SK-N-SH (cell line): ENCODE results near the gene MINDY2. TPM values are rescaled to one million over a fixed set of nuclear protein-coding genes. Genes with fewer than 3 reads are reported as not detected.

Source experiments
- CTCF ChIA-PET: fragments of 300-600, 350-600 bp; formaldehyde crosslinking; extraction: SDS; loops from one replicate; lab custom pipeline; 2021; lab: Yijun Ruan, JAX
- POLR2A ChIA-PET: fragments of 350-600 bp; sonication (Branson Sonifier 250); formaldehyde crosslinking; extraction: SDS; loops from one replicate; lab custom pipeline; 2020; ENCODE audit warnings: antibody characterized with exemption, inconsistent platforms; lab: Yijun Ruan, JAX
- DNase-seq: peaks from one replicate; pipeline ENCODE4 v3.0.0; 2012
- H2AFZ ChIP-seq: fragments of 200-600 bp; sonication (generic); 2 replicates; pipeline ENCODE4 v1.8.1; 2016; ENCODE audit warnings: antibody characterized with exemption, mild to moderate bottlenecking, low read depth
- H3F3A ChIP-seq: fragments of 200-600 bp; sonication (generic); replicated peaks from 2 replicates; pipeline ENCODE3; 2016; ENCODE audit warnings: antibody characterized with exemption, mild to moderate bottlenecking; ENCODE audit not compliant: insufficient read depth
- H3K27ac ChIP-seq, 2 experiments: fragments of 200-500 bp in 1 of 2; fragments of 200-600 bp in 1 of 2; sonication (Bioruptor generic) in 1 of 2; sonication (generic), shearing (Covaris generic) in 1 of 2; 2 replicates each; pipeline versions ENCODE4 v1.5.1 to v1.6.1; 2014 to 2016; ENCODE audit warnings: low read depth in 2 of 2, inconsistent platforms in 1 of 2, low read length in 1 of 2, mild to moderate bottlenecking in 1 of 2, mixed read lengths in 1 of 2
- H3K27me3 ChIP-seq: fragments of 200-600 bp; sonication (generic), shearing (Covaris generic); 2 replicates; pipeline ENCODE4 v1.6.1; 2016; ENCODE audit warnings: mixed run types; ENCODE audit not compliant: insufficient read depth
- H3K36me3 ChIP-seq, 2 experiments: fragments of 200-500 bp in 1 of 2; fragments of 200-600 bp in 1 of 2; sonication (Bioruptor generic) in 1 of 2; sonication (generic) in 1 of 2; replicated peaks in 1 of 2; 2 replicates each; pipeline versions ENCODE3 to v1.5.1; 2014 to 2016; ENCODE audit warnings: low read length in 1 of 2, mild to moderate bottlenecking in 1 of 2; ENCODE audit not compliant: insufficient read depth in 2 of 2, control insufficient read depth in 1 of 2
- H3K4me1 ChIP-seq, 2 experiments: fragments of 200-500 bp in 1 of 2; fragments of 200-600 bp in 1 of 2; sonication (Bioruptor generic) in 1 of 2; sonication (generic), shearing (Covaris generic) in 1 of 2; 2 replicates each; pipeline versions ENCODE4 v1.5.1 to v1.6.1; 2014 to 2016; ENCODE audit warnings: low read depth in 1 of 2, low read length in 1 of 2, mixed run types in 1 of 2; ENCODE audit not compliant: insufficient read depth in 2 of 2, control insufficient read depth in 1 of 2
- H3K4me2 ChIP-seq: fragments of 200-600 bp; sonication (generic), shearing (Covaris generic); 2 replicates; pipeline ENCODE4 v1.6.1; 2017; ENCODE audit warnings: mixed run types
- H3K4me3 ChIP-seq, 2 experiments: fragments of 200-500 bp in 1 of 2; fragments of 200-600 bp in 1 of 2; sonication (Bioruptor generic) in 1 of 2; sonication (generic), shearing (Covaris generic) in 1 of 2; 2 replicates each; pipeline versions ENCODE4 v1.5.1 to v1.8.1; 2014 to 2016; ENCODE audit warnings: low read depth in 2 of 2, inconsistent platforms in 1 of 2, low read length in 1 of 2, mild to moderate bottlenecking in 1 of 2, mixed read lengths in 1 of 2, moderate library complexity in 1 of 2
- H3K79me2 ChIP-seq: fragments of 200-600 bp; sonication (generic); 2 replicates; pipeline ENCODE4 v1.8.1; 2017; ENCODE audit warnings: mild to moderate bottlenecking; ENCODE audit not compliant: insufficient read depth
- H3K9ac ChIP-seq: fragments of 200-600 bp; sonication (generic); 2 replicates; pipeline ENCODE4 v1.6.1; 2017; ENCODE audit warnings: mixed run types
- H3K9me2 ChIP-seq: fragments of 200-600 bp; sonication (generic); 2 replicates; pipeline ENCODE4 v1.6.1; 2017; ENCODE audit warnings: mixed run types
- H3K9me3 ChIP-seq: fragments of 200-600 bp; sonication (generic); 2 replicates; pipeline ENCODE4 v1.6.1; 2017; ENCODE audit warnings: mixed run types, mild to moderate bottlenecking, moderate library complexity
- H4K20me1 ChIP-seq: fragments of 200-600 bp; sonication (generic); 2 replicates; pipeline ENCODE4 v1.6.1; 2017; ENCODE audit warnings: mild to moderate bottlenecking, mixed run types; ENCODE audit not compliant: insufficient read depth
- EP300 ChIP-seq, 2 experiments: IDR thresholded peaks; 2 replicates each; pipeline versions ENCODE4 v1.4.0 to v1.6.1; 2012; ENCODE audit warnings: borderline replicate concordance in 1 of 2, low read depth in 1 of 2, low read length in 1 of 2
- EZH2phosphoT487 ChIP-seq: fragments of 200-600 bp; sonication (generic); IDR thresholded peaks from 2 replicates; pipeline ENCODE4 v1.6.1; 2017; ENCODE audit warnings: low read depth, mixed run types, mild to moderate bottlenecking, antibody characterized with exemption, moderate library complexity, borderline replicate concordance
- GABPA ChIP-seq: IDR thresholded peaks from 2 replicates; pipeline ENCODE4 v1.4.0; 2012; ENCODE audit warnings: low read depth, mild to moderate bottlenecking
- GATA2 ChIP-seq: sonication (generic); formaldehyde crosslinking; IDR thresholded peaks from 2 replicates; pipeline ENCODE4 v1.5.0; 2020; ENCODE audit warnings: mild to moderate bottlenecking, missing genetic modification reagents
- MXI1 ChIP-seq: IDR thresholded peaks from 2 replicates; pipeline ENCODE4 v1.6.1; 2012; ENCODE audit warnings: mild to moderate bottlenecking, low read depth, low read length, improper control_type of control experiment
- NRF1 ChIP-seq: IDR thresholded peaks from 2 replicates; pipeline ENCODE4 v1.6.1; 2012; ENCODE audit warnings: low read depth, mild to moderate bottlenecking, low read length
- PBX3 ChIP-seq: IDR thresholded peaks from 2 replicates; pipeline ENCODE4; 2012
- POLR2AphosphoS5 ChIP-seq: IDR thresholded peaks from 2 replicates; pipeline ENCODE4 v1.6.1; 2012; ENCODE audit warnings: low read depth, low read length
- REST ChIP-seq: IDR thresholded peaks from 2 replicates; pipeline ENCODE4 v1.6.1; 2012; ENCODE audit warnings: mild to moderate bottlenecking, low read depth, low read length, moderate library complexity
- RFX5 ChIP-seq: IDR thresholded peaks from 2 replicates; pipeline ENCODE4 v1.6.1; 2012; ENCODE audit warnings: mild to moderate bottlenecking, improper control_type of control experiment, low read length
- RXRA ChIP-seq: IDR thresholded peaks from 2 replicates; pipeline ENCODE4 v1.4.0; 2012; ENCODE audit warnings: low read depth, mild to moderate bottlenecking, borderline replicate concordance
- SIN3A ChIP-seq: IDR thresholded peaks from 2 replicates; pipeline ENCODE4 v1.6.1; 2012; ENCODE audit warnings: low read depth, mild to moderate bottlenecking, low read length, moderate library complexity, borderline replicate concordance
- TAF1 ChIP-seq: IDR thresholded peaks from 2 replicates; pipeline ENCODE4 v1.6.1; 2012; ENCODE audit warnings: low read depth, mild to moderate bottlenecking, low read length, moderate library complexity, borderline replicate concordance
- TCF12 ChIP-seq: IDR thresholded peaks from 2 replicates; pipeline ENCODE4 v1.4.0; 2012
- YY1 ChIP-seq: IDR thresholded peaks from 2 replicates; pipeline ENCODE4 v1.4.0; 2012; ENCODE audit warnings: low read depth, mild to moderate bottlenecking
- ZBTB33 ChIP-seq: IDR thresholded peaks from 2 replicates; pipeline ENCODE4 v1.4.0; 2012; ENCODE audit warnings: low read depth, borderline replicate concordance
- WGBS: methylation state at CpG from one replicate; pipeline ENCODE4 v1.1.6; 2017; ENCODE audit warnings: low lambda C conversion rate; 5-methylcytosine and 5-hydroxymethylcytosine counted together
- polyA plus RNA-seq, 3 experiments: library from polyadenylated mRNA; depleted of rRNA; stranded (reverse); fragments of >200 nt; gene quantifications; 2 replicates each; pipeline ENCODE4 v1.2.3, GENCODE V29; 2012

MINDY2 gene
- polyA plus RNA-seq, 1 of the 3 experiments (the other 2 are of a cell fraction): 1.0 TPM

GRCh38 chr15:58777107-58777506 lies 6.0 kb downstream of the MINDY2 start:
- H3K27me3 ChIP-seq: no peaks in the 10 kb centered on the region
- TF ChIP-seq REST (no peak), YY1 (no peak), GABPA (no peak), RFX5 (no peak), MXI1 (no peak), EP300 (IDR thresholded peaks at IDR 0.05; ENCODE audit: borderline replicate concordance in 1 of 2, low read depth in 1 of 2, low read length in 1 of 2) (no peak), RXRA (no peak), POLR2AphosphoS5 (no peak), EZH2phosphoT487 (no peak), PBX3 (no peak), TAF1 (no peak), NRF1 (no peak), ZBTB33 (no peak), GATA2 (CRISPR knock-in tag) (no peak), SIN3A (no peak), TCF12 (no peak)
- WGBS: 95% methylated on average over 4 of the region's 4 CpGs
- H4K20me1 ChIP-seq: 0 out of 2 replicates have a peak, but pooled peaks cover 4% of the 10 kb centered on the region
- H3K4me3 ChIP-seq: no peak overlapping the region
- H3K36me3 ChIP-seq: peaks cover 0 to 12% of the 10 kb centered on the region in 2 experiments
- peaks cover 0 to 2% of the 10 kb centered on the region in 2 experiments; a peak in 2 of 4 replicates for H3K4me1 ChIP-seq
- H2AFZ ChIP-seq: no peak overlapping the region
- H3F3A ChIP-seq: no peaks in the 10 kb centered on the region
- no peak overlapping the region for H3K9ac ChIP-seq
- no peak for DNase-seq
- peaks cover 43% of the 10 kb centered on the region for H3K79me2 ChIP-seq
- ChIA-PET CTCF (interaction anchor here (0.6 to 1.3 kb wide), 3 partner anchors 21 to 1064 kb away, joined by 3 to 4 read pairs (median 3); no protein-coding TSS in a partner anchor), POLR2A (no interaction called here)
- no peaks in the 10 kb centered on the region for H3K9me2 ChIP-seq
- no peaks in the 10 kb centered on the region for H3K9me3 ChIP-seq
- no peak overlapping the region for H3K27ac ChIP-seq
- no peak overlapping the region for H3K4me2 ChIP-seq
